ENCODE measurements around the gene CTNND2.
"Not testable (repeated sequence)": the region's sequence is repeated elsewhere in the genome, so short reads cannot be mapped to it uniquely, and the experiment has no call there.

The CTNND2 gene

DNA sequence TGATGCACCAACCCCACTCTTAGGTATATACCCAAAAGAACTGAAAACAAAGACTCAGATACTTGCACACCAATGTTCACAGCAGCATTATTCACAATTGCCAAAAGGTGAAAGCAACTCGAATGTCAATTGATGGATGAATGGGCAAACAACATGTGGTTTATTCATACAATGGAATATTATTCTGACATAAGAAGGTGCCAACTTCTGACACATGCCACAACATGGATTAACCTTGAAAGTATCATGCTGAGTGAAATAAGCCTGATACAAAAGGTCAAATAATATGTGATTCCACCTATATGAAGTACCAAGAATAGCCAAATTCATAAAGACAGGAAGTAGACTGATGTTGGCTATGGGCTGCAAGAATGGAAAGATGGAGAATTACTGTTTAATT is 35.0 kb downstream of the CTNND2 start:
- FAIRE-seq, result no peak

DNA sequence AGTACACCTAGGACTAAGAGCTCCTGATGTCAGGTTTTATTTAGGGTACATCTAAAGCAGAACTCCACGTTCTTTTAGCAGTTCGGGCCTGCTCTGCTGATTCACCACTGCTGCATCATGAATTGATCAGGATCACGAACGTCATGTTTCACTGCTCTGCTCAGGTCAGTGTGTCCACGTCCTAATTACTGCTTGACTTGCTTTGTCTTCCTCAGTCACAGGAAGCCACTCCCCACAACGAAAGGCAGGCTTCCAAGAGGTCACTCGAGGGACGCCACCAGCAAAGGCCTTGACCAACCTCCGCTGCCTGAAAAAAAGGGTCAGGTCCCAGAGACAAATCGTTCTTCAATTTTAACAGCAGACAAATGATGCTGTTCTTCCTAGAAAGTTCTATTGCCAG is 40.3 kb downstream of the CTNND2 start:
- FAIRE-seq, result no peak

DNA sequence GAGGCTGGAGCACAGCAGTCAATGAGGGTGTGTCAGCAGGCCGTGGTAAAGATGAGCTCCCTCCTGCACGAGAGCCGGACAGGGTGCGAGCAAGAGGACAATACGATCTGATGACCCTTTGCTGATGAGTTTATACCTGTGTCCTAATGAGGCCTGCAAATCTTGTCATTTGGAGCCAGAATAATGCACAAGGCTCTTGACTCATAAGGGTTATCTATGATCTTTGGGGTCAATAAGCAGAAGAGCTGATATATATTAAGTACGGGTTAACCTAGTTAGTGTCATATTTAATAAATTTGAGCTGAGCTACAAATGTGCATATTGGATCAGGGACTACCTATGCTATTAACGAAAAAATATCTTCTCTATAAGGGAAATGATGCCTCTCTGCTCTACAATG is 46.9 kb downstream of the CTNND2 start:
- FAIRE-seq, result no peak

DNA sequence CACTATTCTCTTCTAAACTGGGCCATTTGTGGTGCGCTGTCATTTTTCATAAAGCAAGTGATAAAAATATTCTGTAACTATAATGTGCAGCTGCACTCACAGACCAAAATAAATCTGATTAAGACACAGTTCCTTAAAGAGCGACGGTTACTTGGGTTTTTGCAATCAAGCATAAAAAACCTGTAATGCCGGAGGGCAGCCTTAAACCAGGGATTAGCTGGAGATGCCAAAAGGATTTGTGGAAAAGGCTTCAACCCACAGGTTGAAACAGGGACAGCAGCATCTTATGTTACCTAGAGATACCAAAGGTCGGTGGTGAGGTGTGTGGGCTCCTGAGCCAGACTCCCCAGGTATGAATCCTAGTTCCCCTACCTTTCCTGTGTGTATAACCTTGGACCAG is 49.3 kb downstream of the CTNND2 start:
- FAIRE-seq, result no peak

DNA sequence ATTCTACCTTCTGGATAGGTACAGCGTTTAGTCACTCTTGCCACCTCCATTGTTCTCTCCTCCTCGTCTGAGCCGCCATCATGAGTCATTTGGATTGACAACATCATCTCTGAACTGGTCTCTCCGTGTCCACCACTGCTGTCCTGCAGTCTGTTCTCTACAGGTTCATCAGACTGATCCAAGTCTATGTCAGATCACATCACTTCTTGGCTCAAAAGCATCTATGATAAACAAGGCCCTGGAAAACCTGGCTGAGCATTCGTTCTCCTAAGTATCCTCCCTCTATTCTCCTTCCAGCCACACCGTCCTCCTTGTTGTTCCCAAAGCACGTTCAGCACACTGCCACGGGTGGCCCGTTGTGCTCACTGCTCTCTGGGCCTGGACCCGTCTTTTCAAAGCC is 50.5 kb downstream of the CTNND2 start:
- FAIRE-seq, result no peak

- no peak for FAIRE-seq
Measured at GRCh38 chr5:11853140-11853539, 51.1 kb downstream of the CTNND2 start.

DNA sequence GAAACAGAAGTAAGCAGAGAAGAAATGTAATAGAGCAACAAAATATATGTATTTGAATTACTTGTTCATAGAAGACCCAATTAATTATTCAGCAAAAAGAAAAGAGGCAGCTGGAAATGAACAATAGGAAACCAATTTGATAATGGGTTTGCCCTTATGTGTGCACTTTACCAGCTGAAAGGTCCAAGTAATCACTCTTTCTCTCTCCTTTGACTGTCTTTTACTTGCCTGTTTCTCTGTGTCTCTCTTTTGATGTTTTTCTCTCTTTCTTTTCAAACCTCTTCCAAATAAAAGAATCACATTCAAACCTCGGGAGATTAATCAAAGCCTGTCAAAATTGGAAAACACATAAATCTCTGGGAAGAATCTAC is 51.5 kb downstream of the CTNND2 start:
- FAIRE-seq, result no peak

DNA sequence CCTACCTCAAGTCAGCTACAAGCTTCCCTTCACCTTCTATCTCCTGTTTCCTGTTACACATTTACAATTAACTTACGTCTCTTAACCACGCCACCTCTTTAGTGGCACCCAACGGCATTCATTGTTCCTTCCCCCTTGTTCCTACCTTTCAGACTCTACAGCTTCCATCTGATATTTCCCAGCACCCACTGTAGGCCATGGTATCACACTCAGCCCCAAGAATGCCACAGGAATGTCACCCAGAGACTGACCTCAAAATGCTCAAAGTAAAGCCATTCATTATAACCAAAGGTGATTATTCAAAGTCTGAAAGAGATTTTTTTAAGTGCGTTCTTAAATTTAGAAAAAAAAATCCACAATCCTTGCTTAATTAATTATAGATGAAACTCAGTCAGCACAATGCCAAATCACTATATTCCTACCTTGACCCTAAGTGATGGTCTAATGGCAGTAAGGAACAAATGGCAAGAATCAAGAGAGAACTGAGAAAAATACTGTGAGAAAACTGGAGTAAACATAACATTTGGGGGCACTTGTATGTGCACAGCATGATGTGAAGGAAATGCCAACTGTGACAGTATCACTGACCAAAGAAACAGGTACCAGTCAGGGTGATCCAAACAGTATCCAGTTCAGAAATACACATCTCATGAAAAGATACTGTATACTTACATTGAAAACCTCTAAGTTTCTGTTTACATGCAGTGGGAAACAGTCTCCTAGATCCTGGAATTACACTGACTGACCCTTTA is 52.1 kb downstream of the CTNND2 start:
- no peak for FAIRE-seq

DNA sequence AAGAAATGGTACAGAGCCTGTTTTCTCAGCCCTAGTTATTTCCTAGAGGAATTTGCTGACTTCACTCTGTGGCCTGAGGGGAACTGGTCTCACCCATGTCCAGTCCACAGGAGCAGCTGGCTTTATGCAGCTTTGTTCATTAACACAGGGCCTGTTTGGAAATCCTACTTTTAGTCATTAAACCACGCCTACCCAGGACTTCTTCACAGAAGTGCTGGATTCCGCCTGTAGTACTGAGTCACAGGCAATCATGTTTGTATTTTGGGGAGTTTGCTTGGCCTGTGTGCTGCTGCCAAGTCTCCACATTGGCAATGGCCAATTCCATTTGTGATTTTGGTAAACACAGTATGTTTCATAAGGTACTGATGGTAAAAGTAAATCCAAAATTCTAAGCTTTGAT is 52.8 kb downstream of the CTNND2 start:
- no peak for FAIRE-seq

DNA sequence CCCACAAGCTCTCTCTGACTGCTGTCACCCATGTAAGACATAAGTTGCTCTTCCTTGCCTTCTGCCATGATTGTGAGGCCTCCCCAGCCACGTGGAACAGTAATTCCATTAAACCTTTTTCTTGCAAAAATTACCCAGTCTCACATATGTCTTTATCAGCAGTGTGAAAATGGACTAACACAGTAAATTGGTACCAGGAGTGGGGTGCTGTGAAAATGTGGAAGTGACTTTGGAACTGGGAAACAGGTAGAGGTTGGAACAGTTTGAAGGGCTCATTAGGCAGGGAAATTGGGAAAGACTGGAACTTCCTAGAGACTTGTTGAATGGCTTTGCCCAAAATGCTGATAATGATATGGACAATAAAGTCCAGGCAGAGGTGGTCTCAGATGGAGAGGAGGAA is 75.7 kb downstream of the CTNND2 start:
- FAIRE-seq, result not testable (repeated sequence)

GRCh38 chr5:11822598-11822997 is 81.6 kb downstream of the CTNND2 start:
- FAIRE-seq, result no peak

DNA sequence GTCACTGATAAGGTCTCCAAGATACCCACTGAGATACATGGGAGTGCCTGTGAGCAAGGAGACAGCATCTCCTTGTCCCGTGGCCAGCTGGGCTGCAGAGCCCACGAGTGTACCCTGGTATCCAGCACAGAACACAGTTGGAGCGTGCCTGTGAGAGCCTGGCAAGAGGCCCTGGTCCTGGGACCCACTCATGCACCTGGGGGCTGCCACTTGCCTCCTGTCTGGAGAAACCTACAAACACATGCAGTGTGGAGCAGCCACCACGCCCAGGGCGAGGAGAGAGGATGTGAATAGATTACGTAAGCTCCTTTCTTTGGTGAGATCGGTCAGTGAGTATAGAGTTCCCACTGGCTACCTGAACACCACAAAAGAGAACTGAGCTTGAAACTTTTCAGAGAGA is 88.3 kb downstream of the CTNND2 start:
- no peak for FAIRE-seq

DNA sequence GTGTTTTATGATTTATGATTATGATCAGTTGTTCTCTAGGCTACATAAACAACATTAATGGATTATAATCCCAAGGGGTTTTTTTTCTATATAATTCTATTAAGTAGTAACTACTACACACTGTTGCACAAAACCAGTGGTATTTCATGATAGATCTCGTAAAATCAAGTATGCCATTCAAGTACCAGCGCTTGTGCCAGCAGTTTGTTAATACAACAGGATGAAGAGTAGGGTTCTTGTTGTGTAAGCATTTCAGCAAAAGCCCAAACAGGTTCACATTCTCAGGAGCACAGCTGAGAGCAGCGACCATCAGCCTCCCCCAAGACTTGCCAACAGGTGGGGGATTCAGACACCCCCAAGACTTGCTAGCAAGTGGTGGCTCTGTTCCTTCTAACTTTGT is 88.8 kb downstream of the CTNND2 start:
- FAIRE-seq, result no peak

DNA sequence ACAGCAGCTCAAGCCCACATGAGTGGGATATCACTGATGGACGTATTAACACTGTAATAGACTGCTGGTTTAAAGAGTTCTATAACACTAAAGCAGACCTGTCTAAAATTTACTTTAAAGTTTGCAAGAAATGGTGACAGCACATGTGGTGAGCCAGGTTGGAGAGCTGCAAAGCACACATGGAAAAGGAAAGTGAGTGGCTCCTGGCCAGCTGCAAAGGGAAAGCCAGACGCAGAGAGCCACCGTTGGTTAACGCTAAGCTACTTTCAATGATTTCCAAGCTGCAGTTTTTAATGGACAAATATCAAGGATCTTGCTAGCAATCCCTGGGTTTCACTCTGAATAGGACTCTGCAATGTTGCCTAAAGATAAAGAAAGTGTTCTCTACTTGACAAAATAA is 89.9 kb downstream of the CTNND2 start:
- FAIRE-seq, result no peak

DNA sequence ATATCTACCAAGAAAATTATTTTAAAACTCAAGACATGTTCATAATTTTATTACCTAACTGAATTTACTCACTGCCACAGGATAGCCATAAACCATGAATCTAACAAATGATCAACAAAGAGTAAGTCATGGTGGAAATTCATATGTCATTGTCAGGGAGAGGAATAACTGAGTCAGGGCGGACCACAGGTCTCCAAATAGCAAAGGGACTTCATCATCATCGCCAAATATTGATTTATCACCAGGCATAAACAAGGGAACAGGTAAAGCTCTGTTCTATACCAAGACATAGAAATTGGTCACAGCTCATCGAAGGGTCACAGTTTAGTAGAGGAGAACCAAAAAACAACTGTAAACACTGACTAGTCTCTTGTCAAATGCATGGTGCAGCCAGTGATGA is 94.8 kb downstream of the CTNND2 start:
- no peak for FAIRE-seq

DNA sequence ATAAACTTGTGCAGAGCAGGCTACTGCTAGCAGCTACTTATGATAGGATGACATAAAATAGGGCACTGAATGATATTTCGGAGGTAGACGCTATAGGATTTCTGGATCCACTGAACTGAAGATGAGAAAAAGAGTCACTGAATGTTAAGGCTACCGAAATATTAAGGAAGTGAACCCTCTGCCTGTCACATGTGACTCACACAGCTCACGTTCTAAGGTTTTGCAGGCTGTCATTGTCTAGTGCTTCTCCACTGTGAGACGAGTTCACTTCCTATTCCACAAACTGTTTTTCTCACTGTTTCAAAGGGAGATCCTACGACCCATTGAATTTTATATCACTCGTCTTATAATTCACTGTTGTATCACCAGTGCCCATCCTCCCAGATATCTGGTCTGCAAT is 100.8 kb downstream of the CTNND2 start:
- FAIRE-seq, result no peak

GRCh38 chr5:11801061-11801460 is 103.2 kb downstream of the CTNND2 start:
- FAIRE-seq, result no peak

- FAIRE-seq, result no peak
Measured at GRCh38 chr5:11797132-11797531, 107.1 kb downstream of the CTNND2 start.

DNA sequence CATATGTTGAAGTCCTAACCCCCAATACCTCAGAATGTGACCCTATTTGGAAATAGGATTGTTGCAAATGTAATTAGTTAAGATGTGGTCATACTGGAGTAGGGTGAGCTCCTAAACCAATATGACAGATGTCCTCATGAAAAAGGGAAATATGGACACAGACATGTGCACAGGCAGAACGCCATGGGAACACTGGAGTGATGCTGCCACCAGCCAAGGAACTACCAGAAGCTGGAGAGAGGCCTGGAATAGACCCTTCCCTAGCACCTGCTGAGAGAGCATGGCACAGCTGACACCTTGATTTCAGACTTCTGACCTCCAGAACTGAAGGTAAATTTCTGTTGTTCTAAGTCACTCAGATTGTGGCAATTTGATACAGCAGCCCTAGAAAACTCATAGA is 110.8 kb downstream of the CTNND2 start:
- no peak for FAIRE-seq

DNA sequence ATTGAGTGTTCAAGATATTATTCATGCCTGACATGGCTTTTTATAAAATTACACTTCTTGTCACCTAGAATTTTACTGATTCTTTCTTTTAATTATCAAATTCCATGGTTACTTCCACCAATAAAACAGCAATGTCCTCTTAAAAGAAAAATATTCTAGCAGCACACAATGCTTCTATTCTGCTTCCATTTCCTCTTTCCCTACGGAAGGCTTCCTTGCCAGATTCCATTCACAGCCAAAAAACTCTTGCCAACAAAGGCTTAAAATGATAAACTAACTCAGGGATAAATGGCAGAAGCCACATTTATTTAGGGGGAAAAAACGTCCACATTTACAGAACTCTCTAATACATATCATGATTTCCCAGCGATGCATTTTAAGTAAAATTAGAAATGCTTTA is 111.6 kb downstream of the CTNND2 start:
- no peak for FAIRE-seq

DNA sequence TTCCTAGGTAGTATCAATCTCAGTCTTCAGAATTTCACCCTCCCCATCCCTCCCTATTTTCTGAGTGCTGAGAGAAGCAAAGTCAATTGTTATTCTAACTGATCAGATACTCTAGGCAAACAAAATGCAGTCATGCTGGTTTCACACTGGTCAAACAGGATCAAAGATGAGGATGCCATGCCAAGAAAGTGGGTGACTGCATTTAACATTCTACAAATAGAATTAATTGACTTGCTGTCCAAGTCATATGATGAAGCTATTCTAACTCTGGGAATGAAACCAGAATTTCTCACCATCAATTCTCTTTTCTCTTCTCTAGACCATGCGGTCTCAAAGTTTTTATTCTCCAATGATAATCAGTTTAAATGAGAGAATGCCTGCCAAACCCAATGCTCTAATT is 112.5 kb downstream of the CTNND2 start:
- peak; percentile 27 for FAIRE-seq

DNA sequence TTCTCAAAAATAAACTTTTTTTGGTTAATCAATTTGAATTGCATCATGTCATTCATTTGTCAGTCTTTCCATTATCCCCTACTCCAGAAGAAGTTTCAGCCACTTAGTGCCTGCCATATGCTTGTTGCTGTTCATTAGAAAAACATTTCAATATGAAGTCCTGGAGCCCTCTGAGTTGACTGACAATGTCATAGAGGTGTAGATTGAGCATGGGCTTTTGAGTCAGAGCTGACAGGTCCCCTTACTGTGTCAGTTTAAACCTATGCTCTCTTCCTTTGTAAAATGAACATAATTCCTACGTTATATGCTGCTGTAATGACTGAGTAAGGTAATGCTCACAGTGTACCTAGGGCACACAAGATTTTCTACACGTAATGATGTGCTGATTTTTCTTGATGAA is 114.0 kb downstream of the CTNND2 start:
- no peak for FAIRE-seq

GRCh38 chr5:11785771-11786352 is 118.4 kb downstream of the CTNND2 start:
- no peak for FAIRE-seq

- no peak for FAIRE-seq
Measured at GRCh38 chr5:11780641-11781345, 123.5 kb downstream of the CTNND2 start.

DNA sequence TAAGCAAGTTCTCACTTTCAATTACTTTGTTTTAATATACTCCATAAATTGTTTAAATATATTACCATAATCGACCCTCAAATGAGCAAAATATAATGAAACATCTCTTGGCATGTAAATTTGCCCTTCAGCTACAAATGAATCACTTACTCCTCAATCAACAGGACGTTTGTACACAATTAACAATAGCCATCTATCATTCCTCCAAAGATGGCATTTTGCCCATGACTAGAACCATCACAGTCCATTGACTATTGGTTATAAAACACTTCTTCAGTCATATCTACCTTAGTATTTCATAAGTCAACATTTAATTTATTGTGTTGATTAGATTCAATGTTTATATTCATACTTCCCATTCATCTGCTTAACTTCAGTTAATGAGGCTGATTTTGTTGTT is 127.2 kb downstream of the CTNND2 start:
- no peak for FAIRE-seq

Measured in islet of Langerhans (tissue), 1 donor.